Activated CD4-positive, alpha-beta T cell treated with anti-CD3 and anti-CD28 coated beads for 48 hours (primary cell): ENCODE results near the gene VIT.

Experiments
- DNase-seq: peaks from one replicate; pipeline ENCODE4 v3.0.0-alpha.2; 2020

VIT gene

DNA sequence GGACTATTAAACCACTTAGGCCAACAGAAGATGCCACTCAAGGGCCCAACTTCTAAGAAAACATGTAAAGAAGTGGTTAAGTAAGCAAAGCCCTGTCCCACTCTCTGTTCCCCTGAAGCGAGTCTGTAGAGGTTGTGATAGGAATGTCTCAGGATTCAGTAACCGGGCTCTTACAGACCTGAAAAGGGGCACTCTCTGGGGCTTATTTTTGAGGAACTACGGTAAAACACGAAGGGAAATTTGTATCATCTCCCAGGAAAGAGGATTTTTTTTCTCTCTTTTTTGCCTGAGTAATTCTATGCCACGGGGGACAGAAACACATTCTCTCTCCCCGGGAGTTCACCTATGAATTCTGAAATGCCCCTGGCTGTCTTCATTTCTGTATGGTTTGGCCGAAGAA is 77.4 kb downstream of the VIT start:
- no peak for DNase-seq

DNA sequence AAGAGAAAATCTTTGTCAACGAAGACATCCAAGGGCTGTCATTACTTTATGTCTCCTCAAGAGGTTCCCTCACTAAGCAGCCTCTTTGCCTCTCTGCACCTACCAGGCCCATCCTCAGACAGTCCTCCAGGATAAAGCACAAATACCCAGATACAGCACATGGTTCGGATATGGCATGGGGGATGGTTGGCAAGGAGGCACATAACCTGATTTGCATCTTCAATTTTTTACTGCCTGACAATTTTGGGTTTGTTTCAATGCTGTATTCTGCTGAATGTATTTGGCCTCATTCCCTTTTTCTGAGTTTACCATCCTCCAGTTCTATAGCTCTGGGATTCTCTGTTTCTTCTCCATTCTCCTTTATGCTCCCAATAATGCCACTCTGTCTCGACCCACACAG is 78.8 kb downstream of the VIT start:
- DNase-seq, result no peak

DNA sequence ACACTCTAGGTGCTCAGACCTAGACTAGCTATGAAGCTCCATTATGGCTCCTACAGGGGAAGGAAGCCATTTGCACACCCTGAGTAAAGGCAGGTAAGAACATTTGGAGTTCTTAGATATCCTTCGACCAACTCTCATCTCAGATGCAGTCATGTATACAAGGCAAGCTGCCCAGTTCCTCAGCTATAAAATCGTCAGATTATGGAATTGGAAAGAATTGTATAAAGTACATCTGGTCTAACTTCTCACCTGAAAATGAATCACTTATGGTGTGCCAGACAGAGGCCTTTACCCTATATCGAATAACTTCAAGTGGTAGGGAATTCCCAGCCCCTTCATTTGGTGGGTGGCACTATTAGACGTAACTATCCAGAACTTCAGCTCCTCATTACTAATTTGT is 79.3 kb downstream of the VIT start:
- DNase-seq, result no peak

DNA sequence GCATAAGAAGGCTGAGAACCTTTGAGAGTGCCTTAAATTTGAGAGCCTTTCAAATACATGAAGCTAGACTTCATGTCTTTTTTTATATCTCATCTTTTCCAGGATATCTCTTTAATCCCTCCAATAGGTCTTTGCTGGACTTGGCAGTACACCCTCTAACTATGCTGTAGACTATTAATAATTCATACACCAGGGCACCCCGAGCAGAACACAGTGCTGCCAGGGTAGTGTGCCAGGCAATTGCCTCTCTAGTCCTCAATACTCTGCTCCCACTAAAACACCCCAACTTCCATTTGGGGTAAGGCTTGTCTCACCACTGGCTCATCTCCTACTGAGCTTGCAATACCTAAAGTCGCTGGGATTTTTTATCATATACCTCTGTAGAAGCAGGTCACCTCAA is 80.8 kb downstream of the VIT start:
- DNase-seq, result no peak

DNA sequence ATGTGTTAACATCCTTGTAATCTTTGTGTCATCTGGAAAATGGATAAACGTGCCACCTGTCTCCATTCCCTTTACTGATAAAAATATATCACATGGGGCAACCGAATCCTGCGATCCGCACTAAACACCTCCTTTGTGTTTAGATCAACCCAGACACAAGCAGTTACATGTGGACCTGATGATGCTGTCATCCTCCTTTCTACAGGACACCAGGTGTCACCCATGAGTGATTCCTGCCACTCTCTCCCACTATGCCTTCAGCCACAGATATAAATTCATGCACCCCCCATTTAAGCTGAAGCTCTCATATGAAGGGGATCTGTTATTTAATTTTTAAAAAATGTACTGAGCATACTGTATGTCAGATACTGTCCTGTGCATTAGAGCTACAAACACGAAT is 81.3 kb downstream of the VIT start:
- DNase-seq, result no peak

DNA sequence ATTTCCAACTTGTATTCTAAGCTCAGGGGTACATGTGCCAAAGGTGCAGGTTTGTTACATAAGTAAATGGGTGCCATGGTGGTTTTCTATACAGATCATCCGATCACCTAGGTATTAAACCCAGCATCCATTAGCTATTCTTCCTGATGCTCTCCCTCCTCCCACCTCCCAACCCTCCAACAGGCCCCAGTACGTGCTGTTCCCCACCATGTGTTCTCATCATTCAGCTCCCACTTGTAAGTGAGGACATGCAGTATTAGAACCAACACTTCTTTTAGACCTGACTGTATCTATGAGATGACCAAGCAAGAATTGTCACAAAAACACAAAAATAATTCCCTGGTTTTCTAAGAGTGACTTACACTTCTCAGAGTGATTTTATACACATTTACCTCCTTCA is 83.0 kb downstream of the VIT start:
- DNase-seq, result no peak

DNA sequence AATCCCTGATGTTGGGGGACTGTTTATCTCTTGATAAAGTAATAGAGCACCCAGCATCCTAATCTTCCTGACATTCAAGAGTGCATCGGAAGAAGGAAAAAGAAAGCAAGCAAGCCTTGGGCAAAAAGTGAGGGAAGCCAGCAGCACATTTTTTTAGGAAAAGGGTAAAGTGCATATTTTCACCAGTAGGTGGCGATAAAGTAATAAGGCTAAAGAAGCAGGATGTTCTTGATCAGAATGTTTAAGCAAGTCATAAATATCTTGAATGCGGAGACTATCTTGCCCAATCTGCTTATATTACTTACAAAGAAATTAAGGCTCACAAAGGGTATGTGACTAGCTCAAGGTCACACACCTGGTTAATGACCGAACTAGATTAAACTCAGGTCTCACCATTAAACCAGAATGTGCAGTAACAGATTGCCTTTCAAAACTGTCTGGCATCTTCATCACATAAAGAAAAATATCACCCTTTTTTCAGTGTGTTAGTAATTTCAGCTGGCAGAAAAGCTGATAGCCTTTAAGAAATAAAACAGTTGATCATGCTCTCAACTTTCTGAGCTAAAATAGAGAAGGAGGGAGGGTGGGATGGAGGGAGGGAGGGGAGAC is 83.8 kb downstream of the VIT start:
- no peak for DNase-seq

DNA sequence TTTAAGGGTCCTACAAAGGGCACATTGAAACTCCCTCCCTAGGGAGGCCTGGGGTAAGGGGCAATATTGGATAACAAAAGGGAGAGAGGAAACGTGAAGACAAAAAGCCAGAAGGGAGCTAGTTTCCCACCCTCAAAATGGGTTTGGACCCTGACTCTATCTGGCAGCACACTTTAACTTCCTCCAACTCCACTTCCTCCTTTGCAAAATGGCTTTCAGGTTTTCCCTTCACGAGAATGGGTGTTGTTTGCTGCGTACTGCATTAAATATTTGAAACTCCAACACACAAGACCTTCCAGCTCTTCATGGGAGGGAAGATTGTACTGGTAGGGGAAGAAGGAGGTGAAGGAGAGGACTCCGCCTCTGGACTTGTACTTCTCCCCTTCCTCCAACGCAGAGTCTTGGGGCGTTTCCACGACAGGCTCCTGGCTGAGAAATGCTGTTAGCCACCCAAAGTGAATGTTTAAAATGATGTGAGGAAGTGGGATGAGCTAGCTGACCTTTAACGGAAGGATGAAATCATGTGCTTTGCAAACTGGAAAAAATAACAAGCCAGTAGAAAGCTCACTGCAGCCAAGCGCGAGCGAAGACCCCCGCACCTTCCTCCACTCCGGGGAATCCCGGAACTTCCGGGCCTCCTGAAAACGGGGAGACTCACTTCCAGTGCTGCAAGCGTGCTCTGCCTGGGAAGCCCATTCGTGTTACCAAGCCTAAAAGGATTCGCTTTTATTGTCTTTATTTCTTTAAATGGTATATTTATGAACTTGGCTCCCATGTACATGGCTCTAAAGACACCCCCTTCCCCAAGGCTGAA is 85.6 kb downstream of the VIT start:
- no peak for DNase-seq

DNA sequence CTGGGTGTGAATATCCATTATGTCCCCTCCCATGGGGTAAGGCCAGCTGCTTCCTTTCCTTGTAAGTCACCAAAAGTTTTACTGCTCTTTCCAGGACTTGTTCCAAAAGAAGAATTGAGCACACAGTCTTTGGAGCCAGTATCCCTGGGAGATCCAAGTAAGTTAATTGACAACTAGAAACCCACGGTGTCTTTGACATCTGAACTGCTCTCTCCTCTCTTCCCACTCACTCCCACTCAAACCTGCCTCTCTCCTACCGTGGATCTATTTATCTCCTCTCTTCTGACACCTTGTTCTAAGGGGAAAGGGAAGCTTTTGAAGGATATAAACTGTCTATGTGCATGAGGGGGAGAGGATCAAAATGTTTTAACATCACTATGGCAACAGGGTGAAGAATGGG is 86.7 kb downstream of the VIT start:
- no peak for DNase-seq

DNA sequence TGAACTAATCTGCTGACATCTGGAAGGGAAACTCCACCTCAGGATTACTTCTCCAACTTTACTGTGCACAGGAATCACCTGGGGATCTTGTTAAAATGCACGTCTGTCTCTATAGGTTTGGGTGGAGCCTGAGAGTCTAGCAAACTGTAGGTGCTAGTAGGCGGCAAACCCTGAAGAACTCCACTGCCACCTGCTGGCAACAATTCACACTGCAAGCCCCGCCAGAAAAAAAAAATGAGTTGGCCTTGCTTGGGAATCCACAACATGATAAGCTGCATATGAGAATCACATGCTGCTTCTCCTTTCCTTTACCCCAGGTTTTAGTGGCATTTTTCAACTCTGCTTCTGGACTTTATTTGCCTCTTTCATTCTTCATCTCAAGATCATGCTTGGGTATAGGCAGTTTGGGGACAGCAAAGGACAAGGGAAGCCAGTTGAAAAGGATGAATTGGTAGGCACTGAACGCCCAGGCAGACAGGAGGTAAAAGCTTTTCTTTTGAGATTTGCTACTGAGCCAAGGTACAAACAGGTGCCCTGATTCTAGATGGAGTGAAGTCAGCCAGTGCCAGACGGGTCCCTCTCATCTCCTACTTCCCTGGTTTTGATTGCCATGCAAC is 88.8 kb downstream of the VIT start:
- DNase-seq, result peak; percentile 73

DNA sequence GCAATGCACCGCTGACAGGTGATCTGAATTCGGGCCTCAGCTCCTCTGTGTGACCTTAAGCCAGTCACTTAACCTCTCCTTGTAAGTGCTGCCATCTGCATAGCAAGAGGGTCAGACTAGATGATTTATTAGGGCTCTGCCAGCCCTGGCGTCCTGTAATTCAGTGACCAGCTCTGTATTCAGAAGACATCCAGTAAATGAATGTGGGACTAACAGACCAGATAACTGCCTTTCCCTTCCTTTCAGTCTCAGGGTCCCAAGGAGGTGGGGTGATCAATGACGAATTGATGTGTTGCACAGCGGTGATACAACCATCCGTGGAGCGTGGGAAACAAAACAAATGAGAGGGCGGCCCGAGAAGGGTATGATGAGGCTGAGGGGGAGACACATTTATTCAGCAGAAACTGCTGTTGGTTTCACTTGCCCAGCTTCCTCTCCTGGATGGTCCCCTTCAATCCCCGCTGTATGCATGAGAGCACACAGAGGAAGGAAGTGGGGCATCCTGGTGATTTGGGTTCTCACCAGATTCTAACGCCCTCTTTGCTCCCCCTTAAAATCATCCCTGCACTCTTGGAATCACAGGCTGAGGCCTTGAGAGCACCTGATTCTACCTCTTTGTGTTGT is 92.8 kb downstream of the VIT start:
- no peak for DNase-seq

DNA sequence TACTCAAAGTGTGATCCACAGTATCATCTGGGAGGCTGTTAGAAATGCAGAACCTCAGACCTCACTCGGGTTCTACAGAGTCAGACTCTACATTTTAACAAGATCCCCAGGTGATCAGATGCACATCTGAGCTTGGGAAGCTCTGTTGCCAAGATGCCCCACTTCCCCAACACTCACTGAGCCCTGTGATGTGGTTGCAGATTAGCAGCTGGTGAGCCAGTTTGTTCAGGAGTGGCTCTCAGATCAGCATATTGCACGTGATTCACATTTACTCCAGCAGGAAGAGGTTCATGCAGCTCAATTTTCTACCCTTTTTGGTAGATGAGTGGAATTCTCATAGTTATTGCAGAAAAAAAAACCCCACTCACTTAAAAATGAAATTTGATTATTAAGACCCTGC is 96.4 kb downstream of the VIT start:
- DNase-seq, result no peak

DNA sequence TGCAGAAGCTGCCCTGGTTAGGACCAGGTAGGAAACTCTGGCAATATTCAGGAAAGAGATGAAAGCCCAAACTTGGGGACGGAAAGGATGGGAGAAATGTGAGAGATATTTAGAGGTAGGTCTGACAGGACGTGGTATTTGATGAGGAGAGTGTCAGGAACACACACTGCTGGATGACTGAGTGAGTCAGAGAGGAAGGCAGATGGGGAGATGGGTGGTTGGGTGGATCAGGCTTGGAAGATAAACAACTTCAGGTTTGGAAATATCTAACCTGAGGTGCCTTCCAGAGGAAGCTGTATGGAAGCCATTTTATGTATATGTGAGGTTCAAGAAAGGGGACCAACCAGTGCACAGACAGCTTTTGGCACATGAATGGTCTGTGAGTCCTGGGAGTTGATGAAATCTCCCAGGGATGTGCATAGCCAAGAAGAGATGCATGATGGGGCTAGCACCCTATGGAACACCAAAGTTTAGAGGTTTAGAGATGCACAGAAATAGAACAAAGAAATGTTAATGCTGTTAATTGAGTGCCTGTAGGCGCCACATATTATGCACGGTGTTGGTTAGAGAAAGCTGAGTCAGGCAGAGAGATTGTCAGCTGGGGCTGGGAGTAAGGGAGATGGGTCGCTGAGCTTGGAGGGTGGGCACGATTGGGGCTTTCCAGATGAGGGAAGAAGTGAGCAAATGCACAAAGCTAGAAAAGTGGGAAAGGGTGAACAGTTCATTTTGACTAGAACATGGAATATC is 101.0 kb downstream of the VIT start:
- no peak for DNase-seq

DNA sequence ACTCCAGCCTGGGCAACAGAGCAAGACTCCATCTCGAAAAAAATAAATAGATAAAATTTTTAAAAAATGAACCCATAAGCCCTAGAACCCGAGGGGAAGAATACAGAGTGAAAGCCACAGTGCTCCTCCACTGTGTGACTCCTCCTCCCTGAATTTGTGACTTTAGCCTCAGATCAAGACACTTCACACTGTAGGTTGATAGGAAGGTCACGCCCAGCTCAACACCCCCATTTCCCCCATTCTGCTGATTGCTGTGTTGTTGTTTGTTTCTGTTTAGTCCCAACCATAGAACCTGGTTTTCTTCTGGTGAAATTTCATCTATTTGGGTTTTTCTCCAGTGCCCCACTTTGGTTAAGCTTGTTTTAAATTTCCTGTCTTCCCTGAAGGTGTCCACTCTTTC is 102.2 kb downstream of the VIT start:
- DNase-seq, result no peak

DNA sequence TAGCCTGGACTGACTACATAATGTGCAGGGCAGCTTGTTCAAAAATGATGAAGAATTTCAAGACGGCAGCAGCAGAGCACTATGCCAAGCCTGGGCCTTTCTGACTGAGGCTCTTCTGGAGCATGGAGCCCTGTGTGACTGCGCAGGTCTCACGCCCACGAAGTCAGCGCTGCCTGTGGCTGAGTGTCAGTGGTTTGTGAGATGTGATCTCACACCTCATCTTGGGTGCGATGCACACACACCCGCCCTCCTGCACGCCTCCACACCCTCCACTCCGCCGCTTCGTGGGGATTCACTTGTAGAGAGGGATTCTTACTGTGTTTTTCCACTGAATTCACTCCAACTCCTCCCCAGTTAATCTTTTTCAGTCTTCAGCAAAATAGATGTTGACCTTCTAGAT is 103.9 kb downstream of the VIT start:
- DNase-seq, result peak; percentile 80

DNA sequence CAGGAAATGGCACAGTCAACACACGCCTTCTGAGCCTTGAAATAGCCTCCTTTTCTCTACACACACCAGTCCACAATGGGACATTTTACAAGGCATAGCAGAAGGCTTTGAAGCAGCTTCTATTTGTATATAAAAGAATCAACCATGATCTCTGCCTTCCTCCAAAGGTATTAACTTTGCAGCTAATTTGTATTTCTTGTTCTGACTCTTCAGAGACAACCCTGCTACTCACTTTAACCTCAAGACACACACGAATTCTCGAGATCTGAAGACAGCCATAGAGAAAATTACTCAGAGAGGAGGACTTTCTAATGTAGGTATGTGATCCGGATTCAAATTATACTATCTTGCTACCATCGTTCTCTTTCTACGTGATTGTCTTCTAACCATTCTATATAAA is 104.6 kb downstream of the VIT start:
- no peak for DNase-seq

DNA sequence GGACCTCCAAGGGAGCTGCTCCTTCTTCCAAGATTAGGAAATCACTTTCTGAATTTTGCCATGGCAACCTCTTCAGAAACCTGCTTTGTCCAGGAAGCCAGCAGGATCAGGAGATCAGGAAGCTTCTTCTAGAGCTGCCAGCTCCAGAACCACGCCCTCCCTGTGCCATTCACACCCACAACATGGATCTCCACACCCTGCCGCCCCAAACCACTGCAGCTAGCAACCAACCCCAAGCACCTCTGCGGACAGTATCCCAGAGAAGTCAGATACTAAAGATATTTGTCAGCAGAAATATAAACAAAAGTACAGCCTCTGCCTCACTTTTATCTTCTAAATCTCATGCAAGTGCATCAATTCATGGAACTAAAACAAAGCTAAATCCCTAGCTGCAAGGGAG is 106.4 kb downstream of the VIT start:
- DNase-seq, result no peak

DNA sequence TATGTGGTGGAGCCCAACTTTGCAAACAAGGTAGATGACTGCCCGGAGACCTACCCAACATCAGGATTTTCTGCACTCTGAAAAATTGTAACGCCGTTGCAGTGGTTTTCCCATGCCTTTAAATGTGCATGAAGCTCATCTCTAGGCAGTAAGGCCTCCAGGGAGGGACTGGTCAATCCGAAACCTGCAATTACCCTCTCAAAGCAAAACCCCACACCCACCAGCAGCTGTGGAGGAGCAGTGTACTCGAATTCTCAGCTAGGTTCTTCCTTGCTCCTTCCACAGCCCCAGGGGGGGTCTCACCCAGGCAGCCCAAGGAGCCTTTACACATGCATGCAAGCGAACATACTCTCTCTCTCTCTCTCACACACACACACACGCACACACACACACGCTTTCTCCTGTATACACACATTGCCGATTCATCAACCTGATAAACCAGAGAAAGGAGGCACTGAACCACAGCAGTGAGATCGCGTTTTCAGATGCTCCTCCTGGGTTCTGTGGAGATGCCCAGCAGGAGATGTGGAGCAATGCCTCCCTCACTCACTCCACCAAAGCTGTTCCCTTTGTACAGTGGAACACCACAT is 109.2 kb downstream of the VIT start:
- no peak for DNase-seq

DNA sequence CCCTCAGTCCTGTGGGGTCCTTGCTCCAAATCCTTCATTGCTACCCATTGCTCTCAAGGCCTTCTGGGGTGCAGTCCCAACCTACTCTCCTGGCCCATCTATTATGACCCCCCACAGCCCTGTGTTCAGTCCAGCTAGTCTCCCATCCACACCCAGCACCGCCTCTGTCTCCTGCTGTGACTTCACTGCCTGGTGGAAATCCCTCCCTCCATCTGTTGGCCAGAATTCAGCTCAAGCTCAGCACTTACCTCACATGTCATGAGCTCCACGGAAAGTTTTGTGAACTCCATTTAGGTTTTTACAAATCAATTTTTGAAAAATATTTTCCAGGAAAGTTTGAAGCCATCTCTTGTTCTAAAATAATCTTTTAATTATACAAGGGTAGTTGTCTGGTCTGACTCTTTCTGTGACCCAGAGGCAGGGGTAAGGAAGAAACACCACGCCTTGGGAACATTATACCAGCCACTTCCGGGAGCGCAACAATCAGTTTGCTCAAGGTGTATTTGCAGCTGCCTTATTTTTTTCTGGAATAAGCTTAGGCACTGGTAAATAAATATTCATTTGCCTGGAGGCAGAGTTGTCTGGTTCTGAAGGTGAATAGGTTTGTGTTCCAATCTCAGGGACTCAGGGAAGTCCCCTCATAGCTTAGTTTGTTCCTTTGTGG is 110.8 kb downstream of the VIT start:
- no peak for DNase-seq

DNA sequence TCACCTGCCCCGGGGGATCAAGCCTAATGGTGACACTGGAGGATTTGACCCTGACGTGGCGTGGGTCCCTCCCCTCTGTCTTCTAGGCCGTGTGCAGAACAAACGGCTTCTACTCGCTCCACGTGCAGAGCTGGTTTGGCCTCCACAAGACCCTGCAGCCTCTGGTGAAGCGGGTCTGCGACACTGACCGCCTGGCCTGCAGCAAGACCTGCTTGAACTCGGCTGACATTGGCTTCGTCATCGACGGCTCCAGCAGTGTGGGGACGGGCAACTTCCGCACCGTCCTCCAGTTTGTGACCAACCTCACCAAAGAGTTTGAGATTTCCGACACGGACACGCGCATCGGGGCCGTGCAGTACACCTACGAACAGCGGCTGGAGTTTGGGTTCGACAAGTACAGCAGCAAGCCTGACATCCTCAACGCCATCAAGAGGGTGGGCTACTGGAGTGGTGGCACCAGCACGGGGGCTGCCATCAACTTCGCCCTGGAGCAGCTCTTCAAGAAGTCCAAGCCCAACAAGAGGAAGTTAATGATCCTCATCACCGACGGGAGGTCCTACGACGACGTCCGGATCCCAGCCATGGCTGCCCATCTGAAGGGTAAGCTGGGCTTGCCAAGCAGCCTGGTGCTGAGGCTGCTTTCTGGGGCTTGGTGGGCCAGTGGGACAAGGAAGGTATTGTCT is 112.0 kb downstream of the VIT start:
- no peak for DNase-seq

DNA sequence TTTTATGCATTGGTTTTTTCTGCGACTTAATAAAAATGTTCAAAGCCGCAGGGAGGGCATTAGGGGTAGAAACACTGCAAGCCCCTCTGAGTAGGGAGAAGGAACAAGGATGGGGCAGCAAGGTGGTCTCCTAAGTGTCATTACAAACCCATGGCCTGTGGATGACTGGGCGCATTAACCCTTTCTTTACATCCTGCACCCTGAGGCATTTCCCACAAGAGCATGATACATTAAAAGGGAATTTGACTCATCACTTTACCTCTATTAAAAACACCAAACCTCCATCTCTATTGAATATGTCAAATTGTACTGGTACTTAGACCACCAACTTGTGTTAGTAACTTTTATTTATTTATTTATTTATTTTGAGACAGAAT is 112.5 kb downstream of the VIT start:
- no peak for DNase-seq

DNA sequence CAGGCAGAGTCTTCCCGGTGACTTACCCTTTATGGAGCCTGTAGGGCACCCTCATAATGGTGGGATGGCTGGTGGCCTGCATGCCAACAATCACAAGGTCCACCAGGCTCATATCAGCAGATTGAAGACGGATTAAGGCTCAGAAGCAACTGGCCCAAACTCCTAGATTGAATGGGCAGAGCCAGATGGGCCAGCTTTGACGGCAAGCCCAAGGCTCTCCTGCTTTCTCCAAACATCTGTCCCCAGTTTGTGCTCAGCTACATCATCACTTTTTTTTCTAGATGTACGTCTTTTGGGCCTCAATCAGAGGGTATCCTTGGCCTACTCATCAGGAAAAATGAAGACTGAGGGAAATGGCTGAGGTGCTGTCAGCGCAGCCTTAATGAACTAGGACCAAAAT is 114.6 kb downstream of the VIT start:
- no peak for DNase-seq
